ENCODE measurements around the gene MYB.
"Not testable (repeated sequence)": the region's sequence is repeated elsewhere in the genome, so short reads cannot be mapped to it uniquely, and the experiment has no call there.

DNA sequence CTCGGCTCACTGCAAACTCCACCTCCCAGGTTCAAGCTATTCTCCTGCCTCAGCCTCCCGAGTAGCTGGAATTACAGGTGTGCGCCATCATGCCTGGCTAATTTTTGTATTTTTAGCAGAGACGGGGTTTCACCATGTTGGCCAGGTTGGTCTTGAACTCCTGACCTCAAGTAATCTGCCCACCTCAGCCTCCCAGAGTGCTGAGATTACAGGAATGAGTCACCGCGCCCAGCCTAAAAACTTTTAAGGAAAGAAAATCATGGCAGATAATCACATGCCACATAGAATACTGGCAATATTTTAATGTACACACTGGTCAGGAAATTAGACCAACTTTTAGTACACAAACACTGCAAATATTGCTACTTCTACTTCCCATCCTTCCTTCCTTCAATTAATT lies 16.7 kb upstream of the MYB start:
- TF ChIP-seq EZH2 (IDR thresholded peaks at IDR 0.05; ENCODE audit: insufficient read depth, poor library complexity, severe bottlenecking); EZH2phosphoT487 (IDR thresholded peaks at IDR 0.05; ENCODE audit: insufficient read depth, low read depth): not testable (repeated sequence)

Measured in GM23248 (cell line).